ENCODE results near the gene PTN. TPM values are rescaled to one million over a fixed set of nuclear protein-coding genes. Genes with fewer than 3 reads are reported as not detected.

Gene PTN
- total and polyA plus RNA-seq, 9 of the 15 experiments (the other 6 are each of a cell fraction or from before 2014, with no cell fraction given) = not detected

DNA sequence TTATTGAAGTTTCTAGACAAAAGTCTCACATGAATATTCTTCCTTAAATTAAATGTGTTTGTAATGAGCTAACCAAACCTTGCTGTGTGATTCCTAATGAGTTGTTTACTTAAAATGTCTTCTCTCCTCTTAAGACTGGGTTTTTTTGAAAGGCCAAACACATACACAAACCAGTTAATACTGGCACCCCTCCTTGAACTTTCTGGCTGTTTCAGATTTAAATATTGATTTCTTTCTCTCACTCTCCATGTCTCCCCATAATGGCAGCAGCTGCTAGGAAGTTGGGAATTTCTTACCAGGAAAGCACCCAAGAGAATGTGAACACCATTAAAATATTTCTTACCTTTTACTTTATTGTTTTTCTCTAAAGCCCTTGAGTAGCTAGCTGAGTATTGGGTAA lies 11.4 kb upstream of the PTN start (continued):
- no peak for TF ChIP-seq ZC3H11A (IDR thresholded peaks at IDR 0.05; ENCODE audit: low read depth, low read length)
- no peak for TF ChIP-seq YBX1 (IDR thresholded peaks at IDR 0.05)
- TF ChIP-seq, protein P1, sequence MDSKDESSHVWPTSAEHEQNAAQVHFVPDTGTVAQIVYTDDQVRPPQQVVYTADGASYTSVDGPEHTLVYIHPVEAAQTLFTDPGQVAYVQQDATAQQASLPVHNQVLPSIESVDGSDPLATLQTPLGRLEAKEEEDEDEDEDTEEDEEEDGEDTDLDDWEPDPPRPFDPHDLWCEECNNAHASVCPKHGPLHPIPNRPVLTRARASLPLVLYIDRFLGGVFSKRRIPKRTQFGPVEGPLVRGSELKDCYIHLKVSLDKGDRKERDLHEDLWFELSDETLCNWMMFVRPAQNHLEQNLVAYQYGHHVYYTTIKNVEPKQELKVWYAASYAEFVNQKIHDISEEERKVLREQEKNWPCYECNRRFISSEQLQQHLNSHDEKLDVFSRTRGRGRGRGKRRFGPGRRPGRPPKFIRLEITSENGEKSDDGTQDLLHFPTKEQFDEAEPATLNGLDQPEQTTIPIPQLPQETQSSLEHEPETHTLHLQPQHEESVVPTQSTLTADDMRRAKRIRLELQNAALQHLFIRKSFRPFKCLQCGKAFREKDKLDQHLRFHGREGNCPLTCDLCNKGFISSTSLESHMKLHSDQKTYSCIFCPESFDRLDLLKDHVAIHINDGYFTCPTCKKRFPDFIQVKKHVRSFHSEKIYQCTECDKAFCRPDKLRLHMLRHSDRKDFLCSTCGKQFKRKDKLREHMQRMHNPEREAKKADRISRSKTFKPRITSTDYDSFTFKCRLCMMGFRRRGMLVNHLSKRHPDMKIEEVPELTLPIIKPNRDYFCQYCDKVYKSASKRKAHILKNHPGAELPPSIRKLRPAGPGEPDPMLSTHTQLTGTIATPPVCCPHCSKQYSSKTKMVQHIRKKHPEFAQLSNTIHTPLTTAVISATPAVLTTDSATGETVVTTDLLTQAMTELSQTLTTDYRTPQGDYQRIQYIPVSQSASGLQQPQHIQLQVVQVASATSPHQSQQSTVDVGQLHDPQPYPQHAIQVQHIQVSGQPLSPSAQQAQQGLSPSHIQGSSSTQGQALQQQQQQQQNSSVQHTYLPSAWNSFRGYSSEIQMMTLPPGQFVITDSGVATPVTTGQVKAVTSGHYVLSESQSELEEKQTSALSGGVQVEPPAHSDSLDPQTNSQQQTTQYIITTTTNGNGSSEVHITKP (IDR thresholded peaks at IDR 0.05; ENCODE audit: partially characterized antibody) = no peak
- TF ChIP-seq, protein P2, sequence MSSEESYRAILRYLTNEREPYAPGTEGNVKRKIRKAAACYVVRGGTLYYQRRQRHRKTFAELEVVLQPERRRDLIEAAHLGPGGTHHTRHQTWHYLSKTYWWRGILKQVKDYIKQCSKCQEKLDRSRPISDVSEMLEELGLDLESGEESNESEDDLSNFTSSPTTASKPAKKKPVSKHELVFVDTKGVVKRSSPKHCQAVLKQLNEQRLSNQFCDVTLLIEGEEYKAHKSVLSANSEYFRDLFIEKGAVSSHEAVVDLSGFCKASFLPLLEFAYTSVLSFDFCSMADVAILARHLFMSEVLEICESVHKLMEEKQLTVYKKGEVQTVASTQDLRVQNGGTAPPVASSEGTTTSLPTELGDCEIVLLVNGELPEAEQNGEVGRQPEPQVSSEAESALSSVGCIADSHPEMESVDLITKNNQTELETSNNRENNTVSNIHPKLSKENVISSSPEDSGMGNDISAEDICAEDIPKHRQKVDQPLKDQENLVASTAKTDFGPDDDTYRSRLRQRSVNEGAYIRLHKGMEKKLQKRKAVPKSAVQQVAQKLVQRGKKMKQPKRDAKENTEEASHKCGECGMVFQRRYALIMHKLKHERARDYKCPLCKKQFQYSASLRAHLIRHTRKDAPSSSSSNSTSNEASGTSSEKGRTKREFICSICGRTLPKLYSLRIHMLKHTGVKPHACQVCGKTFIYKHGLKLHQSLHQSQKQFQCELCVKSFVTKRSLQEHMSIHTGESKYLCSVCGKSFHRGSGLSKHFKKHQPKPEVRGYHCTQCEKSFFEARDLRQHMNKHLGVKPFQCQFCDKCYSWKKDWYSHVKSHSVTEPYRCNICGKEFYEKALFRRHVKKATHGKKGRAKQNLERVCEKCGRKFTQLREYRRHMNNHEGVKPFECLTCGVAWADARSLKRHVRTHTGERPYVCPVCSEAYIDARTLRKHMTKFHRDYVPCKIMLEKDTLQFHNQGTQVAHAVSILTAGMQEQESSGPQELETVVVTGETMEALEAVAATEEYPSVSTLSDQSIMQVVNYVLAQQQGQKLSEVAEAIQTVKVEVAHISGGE (CRISPR knock-in tag; IDR thresholded peaks at IDR 0.05) = no peak
- TF ChIP-seq RBM25 (IDR thresholded peaks at IDR 0.05; ENCODE audit: low read depth, low read length, severe bottlenecking) = no peak
- TF ChIP-seq, protein P3, sequence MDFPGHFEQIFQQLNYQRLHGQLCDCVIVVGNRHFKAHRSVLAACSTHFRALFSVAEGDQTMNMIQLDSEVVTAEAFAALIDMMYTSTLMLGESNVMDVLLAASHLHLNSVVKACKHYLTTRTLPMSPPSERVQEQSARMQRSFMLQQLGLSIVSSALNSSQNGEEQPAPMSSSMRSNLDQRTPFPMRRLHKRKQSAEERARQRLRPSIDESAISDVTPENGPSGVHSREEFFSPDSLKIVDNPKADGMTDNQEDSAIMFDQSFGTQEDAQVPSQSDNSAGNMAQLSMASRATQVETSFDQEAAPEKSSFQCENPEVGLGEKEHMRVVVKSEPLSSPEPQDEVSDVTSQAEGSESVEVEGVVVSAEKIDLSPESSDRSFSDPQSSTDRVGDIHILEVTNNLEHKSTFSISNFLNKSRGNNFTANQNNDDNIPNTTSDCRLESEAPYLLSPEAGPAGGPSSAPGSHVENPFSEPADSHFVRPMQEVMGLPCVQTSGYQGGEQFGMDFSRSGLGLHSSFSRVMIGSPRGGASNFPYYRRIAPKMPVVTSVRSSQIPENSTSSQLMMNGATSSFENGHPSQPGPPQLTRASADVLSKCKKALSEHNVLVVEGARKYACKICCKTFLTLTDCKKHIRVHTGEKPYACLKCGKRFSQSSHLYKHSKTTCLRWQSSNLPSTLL (IDR thresholded peaks at IDR 0.05) = no peak
- TF ChIP-seq, protein P4, sequence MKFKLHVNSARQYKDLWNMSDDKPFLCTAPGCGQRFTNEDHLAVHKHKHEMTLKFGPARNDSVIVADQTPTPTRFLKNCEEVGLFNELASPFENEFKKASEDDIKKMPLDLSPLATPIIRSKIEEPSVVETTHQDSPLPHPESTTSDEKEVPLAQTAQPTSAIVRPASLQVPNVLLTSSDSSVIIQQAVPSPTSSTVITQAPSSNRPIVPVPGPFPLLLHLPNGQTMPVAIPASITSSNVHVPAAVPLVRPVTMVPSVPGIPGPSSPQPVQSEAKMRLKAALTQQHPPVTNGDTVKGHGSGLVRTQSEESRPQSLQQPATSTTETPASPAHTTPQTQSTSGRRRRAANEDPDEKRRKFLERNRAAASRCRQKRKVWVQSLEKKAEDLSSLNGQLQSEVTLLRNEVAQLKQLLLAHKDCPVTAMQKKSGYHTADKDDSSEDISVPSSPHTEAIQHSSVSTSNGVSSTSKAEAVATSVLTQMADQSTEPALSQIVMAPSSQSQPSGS (CRISPR knock-in tag; IDR thresholded peaks at IDR 0.05) = no peak
- TF ChIP-seq SRSF7 (optimal IDR thresholded peaks at IDR 0.05; ENCODE audit: low read depth, low read length) = no peak
- TF ChIP-seq L3MBTL2 (IDR thresholded peaks at IDR 0.05) = no peak
- TF ChIP-seq, protein P5, sequence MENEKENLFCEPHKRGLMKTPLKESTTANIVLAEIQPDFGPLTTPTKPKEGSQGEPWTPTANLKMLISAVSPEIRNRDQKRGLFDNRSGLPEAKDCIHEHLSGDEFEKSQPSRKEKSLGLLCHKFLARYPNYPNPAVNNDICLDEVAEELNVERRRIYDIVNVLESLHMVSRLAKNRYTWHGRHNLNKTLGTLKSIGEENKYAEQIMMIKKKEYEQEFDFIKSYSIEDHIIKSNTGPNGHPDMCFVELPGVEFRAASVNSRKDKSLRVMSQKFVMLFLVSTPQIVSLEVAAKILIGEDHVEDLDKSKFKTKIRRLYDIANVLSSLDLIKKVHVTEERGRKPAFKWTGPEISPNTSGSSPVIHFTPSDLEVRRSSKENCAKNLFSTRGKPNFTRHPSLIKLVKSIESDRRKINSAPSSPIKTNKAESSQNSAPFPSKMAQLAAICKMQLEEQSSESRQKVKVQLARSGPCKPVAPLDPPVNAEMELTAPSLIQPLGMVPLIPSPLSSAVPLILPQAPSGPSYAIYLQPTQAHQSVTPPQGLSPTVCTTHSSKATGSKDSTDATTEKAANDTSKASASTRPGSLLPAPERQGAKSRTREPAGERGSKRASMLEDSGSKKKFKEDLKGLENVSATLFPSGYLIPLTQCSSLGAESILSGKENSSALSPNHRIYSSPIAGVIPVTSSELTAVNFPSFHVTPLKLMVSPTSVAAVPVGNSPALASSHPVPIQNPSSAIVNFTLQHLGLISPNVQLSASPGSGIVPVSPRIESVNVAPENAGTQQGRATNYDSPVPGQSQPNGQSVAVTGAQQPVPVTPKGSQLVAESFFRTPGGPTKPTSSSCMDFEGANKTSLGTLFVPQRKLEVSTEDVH (IDR thresholded peaks at IDR 0.05; ENCODE audit: low read depth, partially characterized antibody) = no peak
- no peak for TF ChIP-seq ZKSCAN8 (CRISPR knock-in tag; IDR thresholded peaks at IDR 0.05)
- TF ChIP-seq ESRRB (CRISPR knock-in tag; IDR thresholded peaks at IDR 0.05; ENCODE audit: borderline replicate concordance) = no peak
